Activated T-helper 1 cell treated with anti-CD3 and anti-CD28 coated beads, Interleukin-2, amount 50 U/mL, for 16 hours (primary cell): ENCODE measurements around the gene DSCAML1.

Source experiments
- DNase-seq, 2 donors: peaks; one replicate each; pipeline ENCODE4 v3.0.0-alpha.2; 2020; ENCODE audit warnings: low read depth in 1 of 2, low spot score in 1 of 2

DSCAML1 gene, protein sequence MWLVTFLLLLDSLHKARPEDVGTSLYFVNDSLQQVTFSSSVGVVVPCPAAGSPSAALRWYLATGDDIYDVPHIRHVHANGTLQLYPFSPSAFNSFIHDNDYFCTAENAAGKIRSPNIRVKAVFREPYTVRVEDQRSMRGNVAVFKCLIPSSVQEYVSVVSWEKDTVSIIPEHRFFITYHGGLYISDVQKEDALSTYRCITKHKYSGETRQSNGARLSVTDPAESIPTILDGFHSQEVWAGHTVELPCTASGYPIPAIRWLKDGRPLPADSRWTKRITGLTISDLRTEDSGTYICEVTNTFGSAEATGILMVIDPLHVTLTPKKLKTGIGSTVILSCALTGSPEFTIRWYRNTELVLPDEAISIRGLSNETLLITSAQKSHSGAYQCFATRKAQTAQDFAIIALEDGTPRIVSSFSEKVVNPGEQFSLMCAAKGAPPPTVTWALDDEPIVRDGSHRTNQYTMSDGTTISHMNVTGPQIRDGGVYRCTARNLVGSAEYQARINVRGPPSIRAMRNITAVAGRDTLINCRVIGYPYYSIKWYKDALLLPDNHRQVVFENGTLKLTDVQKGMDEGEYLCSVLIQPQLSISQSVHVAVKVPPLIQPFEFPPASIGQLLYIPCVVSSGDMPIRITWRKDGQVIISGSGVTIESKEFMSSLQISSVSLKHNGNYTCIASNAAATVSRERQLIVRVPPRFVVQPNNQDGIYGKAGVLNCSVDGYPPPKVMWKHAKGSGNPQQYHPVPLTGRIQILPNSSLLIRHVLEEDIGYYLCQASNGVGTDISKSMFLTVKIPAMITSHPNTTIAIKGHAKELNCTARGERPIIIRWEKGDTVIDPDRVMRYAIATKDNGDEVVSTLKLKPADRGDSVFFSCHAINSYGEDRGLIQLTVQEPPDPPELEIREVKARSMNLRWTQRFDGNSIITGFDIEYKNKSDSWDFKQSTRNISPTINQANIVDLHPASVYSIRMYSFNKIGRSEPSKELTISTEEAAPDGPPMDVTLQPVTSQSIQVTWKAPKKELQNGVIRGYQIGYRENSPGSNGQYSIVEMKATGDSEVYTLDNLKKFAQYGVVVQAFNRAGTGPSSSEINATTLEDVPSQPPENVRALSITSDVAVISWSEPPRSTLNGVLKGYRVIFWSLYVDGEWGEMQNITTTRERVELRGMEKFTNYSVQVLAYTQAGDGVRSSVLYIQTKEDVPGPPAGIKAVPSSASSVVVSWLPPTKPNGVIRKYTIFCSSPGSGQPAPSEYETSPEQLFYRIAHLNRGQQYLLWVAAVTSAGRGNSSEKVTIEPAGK (N-terminal part only)

DNA sequence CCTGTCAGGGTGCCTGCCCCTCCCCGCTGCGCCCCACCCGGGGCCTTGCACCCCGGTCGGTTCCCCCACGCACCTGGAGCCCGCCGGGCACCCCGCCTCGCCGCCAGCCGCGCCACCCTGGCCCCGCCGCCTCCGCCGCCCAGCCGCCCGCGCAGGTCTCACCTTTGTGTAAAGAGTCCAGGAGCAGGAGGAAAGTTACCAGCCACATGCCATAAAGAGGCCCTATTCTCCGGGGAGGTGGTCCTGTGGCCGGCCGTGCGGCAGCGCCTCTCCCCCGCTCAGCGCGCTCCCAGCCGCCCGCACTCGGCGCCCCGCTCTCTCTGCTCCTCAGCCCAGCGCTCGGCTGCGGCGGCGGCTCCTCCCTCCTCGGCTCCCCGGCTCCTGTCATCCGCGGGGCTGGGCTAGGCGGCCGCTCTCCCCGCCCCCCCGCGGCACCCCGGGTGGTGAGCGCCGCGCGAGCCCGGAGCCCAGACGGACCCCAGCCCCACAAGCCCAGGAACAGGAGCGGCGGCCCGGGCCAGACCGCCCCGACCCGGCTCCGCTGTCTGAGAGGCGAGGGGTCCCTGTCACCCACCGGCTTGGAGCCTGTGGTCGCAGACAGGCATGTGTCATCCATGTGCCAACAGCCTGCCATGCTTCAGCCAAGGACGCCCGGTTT is at the start of gene DSCAML1:
Gene DSCAML1, minus strand, starts transcription at position 345 of the 658 bp plus-strand sequence. Its CDS starts 137 bp downstream, at position 208.
- no peak for DNase-seq

DNA sequence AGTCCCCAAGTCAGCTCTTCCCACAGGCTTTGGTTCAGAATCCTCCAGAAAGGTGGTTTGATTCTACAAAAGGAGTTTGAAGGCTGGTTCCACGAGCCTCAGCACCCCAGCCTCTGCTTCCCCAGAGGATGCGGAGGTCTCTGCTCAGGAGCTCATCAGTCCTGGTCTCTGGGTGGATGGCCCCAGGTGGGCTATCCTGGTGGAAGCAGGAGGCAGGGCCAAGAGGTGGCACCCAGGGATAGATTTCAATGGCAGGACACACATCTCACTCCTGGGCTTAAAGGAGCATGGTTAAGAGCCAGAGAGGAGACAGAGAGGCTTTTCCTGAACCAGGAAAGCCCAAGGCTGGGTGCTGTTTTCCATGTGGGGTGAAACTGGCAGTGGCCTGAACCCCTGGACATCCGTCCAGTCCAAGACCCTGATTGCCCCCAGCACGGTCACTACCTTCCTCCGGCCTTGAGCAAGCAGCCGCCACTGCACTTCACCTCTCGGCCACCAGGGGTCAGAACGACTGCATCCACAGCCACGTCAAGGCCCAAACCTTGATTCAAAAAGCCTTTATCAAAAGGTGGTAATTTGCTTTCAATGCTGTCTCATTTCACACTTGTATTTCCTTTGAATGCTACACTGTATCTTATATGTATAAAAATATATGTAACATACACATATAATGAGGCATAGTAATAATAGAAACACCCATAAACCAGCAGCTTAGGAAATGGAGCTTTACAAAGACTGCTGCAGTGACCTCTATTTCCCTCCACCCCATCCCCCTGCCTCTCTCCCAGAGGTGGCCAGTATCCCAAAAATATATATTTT is 46.9 kb upstream of the DSCAML1 start:
- DNase-seq: peak; percentile 71 to 80

DNA sequence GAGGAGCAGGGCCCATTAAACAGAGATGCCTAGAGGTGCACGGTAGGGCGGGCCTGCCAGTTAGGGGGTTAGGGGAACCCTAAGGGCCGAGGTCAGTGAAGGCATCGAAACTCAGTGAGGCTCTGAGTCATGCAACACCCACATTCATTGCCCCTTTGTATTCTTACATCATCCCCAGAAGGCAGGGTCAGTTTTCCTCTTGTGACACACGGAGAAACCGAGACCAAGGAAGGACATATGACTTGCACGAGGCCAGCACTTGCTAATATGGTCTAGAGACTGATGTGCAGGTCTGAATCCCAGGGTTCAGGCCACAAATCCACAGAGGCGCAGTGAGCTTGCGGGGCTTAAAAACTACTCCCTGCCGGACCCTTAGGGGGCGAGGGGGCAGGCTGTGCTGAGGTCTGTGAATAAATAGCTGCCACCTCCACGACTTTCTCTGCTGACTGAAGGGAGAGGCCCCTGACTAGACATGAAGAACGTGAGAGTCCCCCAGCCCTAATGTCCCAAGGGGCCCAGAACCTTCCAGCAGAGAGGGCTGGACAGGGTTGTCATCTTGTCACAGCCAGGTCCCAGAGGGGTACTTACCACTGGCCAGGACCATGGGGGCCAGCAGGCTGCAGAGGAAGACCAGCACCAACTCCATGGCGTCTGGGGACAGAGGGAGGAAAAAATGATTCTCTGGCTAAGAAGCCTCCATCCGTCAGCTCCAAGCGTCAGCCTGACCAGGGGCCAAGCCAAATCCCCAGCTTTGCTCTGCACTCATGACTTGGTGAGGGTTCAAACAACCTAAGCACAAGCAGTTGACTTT is 45.3 kb upstream of the DSCAML1 start:
- DNase-seq: no peak

DNA sequence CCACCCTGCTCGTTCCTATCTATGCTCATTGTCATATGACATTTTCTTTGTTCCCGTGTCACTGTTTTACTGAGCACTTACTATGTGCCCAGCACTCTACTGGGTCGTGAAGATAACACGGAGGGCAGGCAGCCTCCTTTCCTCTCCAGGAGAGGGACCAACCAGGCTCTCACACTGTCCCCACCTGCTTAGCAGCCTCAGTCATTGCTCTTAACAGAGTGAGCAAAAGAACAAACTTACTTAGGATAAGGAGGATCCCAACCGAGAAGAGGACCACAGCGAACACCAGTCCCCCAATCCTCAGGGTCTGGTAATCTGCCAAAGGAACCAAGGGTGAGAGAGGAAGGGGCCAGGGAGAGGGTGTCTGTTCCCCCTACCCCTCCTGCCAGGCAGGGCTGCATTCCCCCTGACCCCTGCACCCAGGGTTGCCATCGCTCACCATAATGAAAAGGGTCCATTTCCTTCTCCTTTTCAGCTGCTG is 44.6 kb upstream of the DSCAML1 start:
- DNase-seq: no peak

DNA sequence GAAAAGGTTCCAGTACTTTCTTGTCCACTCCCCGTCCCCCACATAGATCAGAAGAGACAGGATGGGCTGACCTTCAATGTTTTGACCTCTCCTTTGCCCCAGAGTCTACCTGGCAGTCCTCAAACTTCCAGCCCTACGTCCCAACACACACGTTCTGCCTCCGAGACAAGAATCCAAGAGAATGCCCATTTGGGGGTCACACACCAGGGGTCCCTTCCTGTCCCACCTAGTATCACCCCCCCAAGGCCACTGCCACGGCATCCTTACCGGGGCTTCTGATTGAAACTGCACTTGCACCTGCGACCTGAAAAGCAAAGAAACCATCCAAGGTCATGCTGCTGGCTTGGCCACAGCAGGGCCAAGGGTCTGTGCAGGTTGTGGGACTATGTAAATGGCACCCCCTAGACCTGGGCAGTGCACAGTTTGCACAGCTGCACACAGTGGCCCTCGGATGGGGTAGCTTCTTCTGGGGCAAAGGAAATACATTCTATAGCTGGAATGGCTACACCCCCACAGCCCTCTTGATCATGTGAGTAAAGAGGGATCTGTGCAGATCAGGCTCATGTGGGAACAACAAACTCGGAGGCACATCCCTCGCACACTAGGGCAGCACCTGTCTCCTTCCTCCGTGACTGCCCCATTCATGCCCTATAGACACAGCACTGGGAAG is 44.0 kb upstream of the DSCAML1 start:
- DNase-seq: no peak

DNA sequence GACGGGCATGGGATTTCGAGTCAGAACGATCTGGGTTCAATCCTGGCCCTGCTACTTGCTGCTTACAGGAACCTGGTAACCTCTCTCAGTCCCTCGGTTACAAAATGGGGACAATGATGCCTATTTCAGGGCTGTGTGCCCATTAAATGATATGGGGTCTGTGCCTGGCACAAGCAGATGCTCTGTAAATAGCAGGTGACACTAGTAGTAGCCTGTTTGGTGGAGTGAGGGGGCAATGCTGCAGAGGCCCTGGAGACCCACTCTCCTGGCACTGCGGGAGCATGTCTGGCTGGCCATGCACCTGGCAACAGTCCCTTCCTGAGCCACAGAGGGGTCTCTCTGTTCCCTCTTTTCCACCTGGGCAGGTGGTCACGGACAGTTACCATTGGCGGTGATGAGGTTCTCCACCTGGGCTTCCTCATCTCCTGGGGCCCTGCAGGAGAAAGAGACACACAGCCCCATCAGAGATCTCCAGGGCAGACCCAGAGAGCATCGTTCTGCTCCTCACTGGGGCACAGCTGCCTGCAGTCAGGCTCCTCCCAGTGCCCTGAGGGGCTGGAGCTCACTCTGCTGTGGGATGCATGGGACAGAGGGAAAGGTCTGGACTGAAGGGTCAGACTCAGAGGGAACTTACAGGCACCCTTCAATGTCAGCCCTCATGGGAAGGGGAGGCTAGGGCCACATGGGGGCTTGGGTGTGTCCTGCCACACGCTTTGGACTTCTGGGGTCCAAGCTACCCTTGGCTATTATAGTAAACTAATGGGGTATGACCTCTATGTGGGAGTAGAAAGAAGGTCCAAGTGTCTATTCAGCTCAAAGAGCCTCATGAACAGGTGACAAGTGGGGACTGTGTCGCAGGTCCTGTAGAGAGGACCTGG is 43.2 kb upstream of the DSCAML1 start:
- DNase-seq: no peak

DNA sequence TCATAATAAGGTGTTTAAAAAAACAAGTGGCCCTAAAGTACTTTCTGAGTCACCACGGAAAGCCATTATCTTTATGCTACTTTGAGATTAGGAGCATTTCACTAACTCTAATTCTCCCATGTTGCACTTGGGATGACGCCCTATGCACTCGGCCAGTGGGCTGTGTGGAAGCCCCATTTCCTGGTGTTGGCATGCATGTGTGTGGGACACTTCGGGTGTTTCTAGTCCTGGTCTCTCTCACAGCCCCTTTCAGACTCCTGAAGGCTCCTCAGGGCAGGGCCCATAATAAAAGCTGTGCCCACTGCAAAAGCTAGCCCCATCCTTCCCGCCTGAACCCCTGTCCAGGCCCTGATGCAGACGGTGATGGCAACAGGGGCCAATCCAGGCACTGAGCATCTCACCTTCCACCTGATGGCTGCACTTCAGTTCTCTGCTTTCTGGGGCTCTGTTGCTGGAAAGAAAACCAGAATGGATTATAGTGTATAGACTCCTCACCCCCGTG is 42.4 kb upstream of the DSCAML1 start:
- DNase-seq: no peak

DNA sequence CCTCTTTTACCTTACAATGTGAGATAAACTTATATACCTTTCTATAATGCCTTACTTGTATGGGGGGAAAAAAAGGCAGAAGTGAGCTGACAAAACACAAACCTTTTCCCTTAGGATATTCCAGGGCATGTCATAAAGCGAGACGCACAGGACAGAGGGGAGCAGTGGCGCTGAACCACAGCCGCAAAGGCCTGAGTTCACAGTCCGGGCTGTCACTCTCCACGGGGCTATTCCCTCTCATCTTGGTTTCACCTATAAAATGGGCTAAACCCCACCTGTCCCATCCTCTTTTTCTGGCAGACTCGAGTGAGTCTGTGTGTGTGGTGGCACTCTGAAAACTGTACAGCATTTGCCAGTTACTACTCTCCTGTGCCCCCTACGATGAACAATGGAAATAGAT is 41.9 kb upstream of the DSCAML1 start:
- no peak for DNase-seq

DNA sequence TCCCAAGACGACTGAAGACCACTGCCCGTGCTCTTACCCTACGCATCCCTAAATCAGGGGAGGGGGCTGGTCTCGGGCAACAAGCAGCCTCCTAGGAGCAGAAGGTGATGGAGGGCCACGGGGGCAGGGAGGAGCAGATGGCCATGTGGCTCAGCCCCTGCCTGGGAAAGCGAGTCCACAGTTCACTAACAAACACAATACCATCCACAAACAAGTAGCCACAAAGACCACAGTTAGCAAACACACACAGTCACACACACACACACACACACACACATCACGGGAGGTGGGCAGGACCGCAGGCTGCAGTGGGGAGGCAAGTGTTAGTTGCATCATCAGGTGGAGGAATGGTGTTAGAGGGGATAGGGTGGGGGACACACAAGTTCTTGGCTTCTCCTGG is 40.8 kb upstream of the DSCAML1 start:
- no peak for DNase-seq

DNA sequence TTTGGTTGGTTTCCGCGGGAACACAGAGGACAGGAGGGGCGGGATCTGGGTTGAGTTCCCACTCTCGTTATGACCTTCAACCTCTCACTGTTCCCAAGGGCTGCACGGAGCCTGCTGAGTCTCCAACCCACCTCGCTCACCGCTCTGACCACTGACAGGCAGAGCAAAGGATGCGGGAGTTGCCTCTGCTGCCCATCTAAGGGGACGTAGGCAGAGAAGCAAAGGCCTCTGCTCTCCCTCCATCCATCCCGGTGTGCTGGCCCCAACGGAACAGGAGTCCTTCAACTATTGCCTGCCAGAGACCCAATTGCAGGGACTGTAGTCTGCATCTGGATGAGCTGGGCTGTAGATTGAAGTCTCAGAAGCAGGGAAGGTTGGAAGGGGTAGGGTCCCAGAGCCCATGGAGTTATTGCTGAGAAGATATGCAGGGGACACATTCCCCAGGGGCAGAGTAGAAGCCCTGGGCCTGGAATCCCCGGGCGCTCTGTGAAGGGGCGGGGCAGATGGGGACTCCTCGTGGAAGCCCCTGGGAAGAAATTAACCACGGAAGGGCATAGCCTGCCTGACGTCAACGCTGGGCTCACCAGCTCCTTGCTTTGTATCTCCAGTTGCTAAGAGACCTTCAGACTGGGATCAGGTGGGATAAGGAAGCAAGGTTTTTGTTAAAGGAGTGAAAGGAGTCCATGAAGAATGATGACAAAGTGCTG is 40.2 kb upstream of the DSCAML1 start:
- DNase-seq: no peak

DNA sequence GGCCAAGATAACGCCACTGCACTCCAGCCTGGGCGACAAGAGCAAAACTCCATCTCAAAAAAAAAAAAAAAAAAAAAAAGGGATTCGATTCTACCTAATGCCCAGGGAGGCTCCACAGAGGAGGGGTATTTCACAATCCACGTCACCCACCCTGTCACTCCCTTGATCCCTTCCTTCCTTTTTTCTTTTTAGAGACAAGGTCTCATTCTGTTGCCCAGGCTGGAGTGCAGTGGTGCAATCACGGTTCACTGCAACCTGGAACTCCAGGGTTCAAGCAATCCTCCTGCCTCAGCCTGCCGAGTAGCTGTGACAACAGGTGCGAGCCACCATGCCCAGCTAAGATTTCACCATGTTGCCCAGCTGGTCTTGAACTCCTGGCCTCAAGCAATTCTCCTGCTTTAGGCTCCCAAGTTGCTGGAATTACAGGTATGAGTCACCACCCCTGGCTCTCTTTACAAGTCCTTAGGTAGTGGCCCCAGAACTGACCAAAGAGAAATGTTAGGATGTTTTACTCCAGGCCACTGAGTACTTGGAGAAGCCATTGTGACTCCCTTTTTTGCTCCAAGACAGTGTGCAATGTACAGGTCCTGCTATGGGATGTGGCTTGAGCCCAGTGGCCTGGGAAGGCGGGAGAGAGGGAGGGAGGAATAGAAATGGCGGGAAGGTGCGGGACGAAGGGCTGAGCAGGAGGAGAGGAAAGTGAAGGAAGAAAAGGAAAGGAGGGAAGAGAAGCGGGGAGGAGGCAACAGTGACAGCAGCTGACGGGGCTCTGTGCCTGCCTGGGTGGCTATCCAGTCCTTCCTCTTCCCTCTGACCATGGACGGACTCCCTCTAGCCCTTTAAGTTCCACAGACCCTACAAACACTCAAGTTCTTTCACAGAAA is 39.3 kb upstream of the DSCAML1 start:
- no peak for DNase-seq

DNA sequence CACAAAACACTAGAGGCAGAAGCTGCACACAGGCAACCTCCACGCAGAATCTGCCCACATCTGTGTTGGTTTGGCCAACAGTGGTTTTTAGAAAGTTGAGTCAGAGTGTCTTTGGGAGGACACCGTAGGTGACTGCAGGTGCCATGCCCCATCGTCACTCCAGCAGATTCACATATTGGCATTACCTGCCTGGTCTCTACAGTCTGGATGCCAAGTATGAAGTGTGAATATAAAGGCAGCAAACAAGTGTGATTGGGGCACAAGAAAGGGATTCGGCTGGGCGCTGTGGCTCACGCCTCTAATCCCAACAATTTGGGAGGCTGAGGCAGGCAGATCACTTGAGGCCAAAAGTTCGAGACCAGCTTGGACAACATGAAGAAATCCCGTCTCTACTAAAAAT is 38.6 kb upstream of the DSCAML1 start:
- DNase-seq: no peak

DNA sequence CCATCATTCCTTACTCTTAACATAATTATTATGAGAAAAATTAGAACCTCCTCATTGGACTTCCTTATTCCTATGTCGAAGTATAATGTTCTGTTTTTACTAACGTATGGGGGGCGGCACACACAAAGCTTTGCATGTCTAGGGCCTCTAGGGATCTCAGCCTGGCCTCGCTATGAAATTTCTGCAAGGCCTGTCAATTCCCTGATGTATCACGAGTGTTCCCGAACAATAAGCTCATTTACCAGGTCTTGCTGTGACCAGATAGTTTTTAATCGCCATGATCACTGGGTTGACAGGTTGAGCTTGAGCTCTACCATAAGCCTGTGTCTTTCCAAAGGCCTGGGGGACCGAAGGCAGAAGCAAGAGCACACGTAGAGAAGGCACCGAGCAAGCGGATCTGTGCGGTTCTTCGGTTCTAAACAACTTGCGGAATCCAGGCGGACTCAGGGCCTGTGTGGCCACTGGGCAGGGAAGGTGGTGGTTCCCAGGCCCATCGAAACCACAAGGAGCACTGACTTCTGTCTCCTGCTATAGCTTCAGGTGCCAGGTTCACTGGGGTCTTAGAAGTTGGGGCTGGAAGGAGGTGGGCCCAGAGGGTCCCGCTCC is 37.9 kb upstream of the DSCAML1 start:
- DNase-seq: no peak

DNA sequence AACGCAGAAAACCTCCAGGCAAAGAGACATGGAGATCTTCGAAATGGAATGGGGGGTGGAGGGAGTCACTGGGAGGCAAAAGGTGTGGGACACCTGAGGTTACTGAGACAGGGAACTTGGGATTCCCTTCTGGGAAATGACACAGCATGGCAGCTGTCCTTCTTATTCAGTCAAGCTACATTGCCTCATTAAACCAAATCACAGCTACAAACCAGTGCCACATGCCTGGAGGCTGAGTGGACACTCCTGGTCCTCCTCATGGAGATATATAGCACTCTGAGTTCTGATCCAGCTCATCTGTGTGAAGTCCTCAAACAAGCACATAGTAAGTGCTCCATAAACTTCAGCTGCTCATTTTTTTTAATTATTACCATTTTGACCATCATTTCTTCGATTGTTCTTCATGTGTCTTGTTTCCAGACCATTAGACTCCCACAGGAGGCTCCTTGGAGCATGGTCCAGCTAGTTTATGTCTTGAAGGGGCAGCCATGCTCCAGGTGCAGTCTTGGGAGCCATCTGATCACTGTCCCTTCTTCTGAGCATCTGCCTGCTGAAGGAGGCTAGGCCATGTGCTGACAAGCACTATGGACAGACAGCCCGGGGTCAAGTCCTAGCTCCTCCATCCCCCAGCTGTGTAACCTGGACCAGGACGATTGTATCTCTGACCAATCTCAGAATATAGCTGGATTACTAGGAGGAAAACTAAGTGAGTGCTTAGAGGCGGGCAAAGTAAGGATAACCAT is 37.2 kb upstream of the DSCAML1 start:
- no peak for DNase-seq
